HEK293 (cell line): ENCODE results near the gene ASF1A.

ENCODE experiments used
- CTCF ChIA-PET: fragments of 350-600 bp; formaldehyde crosslinking; extraction: SDS; loops from one replicate; lab custom pipeline; 2021; ENCODE audit warnings: antibody characterized with exemption; lab: Yijun Ruan, JAX
- POLR2A ChIA-PET: fragments of 300-600 bp; formaldehyde crosslinking; extraction: SDS; loops from one replicate; lab custom pipeline; 2020; ENCODE audit warnings: antibody characterized with exemption, inconsistent platforms; lab: Yijun Ruan, JAX
- H3K27ac ChIP-seq: fragments of 200-500 bp; sonication (Bioruptor generic); 2 replicates; pipeline ENCODE4 v1.5.1; 2014; ENCODE audit warnings: low read depth, low read length, control low read depth, inconsistent platforms; ENCODE audit errors: extremely low read depth
- H3K36me3 ChIP-seq, 2 experiments: fragments of 200-500 bp in 1 of 2; sonication (Bioruptor generic) in 1 of 2; 1 replicate in 1 of 2; 2 replicates in 1 of 2; pipeline ENCODE4 v1.5.1; 2014 to 2017; ENCODE audit warnings: inconsistent platforms in 2 of 2, low read length in 2 of 2; ENCODE audit not compliant: control insufficient read depth in 2 of 2, insufficient read depth in 1 of 2
- H3K4me1 ChIP-seq: fragments of 200-500 bp; sonication (Bioruptor generic); 2 replicates; pipeline ENCODE4 v1.5.1; 2014; ENCODE audit warnings: mild to moderate bottlenecking, low read length, inconsistent platforms; ENCODE audit not compliant: control insufficient read depth, insufficient read depth
- H3K4me3 ChIP-seq: 2 replicates; pipeline ENCODE4 v1.5.1; 2011; ENCODE audit warnings: low read depth, mild to moderate bottlenecking, control low read depth, low read length, moderate library complexity
- H3K9me3 ChIP-seq: fragments of 200-500 bp; sonication (Bioruptor generic); 2 replicates; pipeline ENCODE4 v1.5.1; 2014; ENCODE audit warnings: low read depth, low read length, inconsistent platforms; ENCODE audit not compliant: control insufficient read depth, insufficient read depth
- EGR2 ChIP-seq: fragments of 450-650 bp; formaldehyde crosslinking; IDR thresholded peaks from 2 replicates; pipeline ENCODE4 v1.5.1; 2016; ENCODE audit warnings: low read depth, missing biosample characterization, missing genetic modification characterization
- GLIS1 ChIP-seq: fragments of 450-650 bp; formaldehyde crosslinking; IDR thresholded peaks from 2 replicates; pipeline ENCODE4 v1.5.1; 2016; ENCODE audit warnings: missing biosample characterization, missing genetic modification characterization
- HOXA7 ChIP-seq: sonication (generic); formaldehyde crosslinking; IDR thresholded peaks from 2 replicates; pipeline ENCODE4 v1.8.1; 2022; ENCODE audit warnings: missing genetic modification reagents, borderline replicate concordance
- KLF10 ChIP-seq: fragments of 450-650 bp; IDR thresholded peaks from 2 replicates; pipeline ENCODE4 v1.5.1; 2018; ENCODE audit warnings: missing biosample characterization, mild to moderate bottlenecking, missing genetic modification characterization
- RBAK ChIP-seq: fragments of 450-650 bp; formaldehyde crosslinking; IDR thresholded peaks from 2 replicates; pipeline ENCODE4 v1.5.1; 2016; ENCODE audit warnings: missing biosample characterization, missing genetic modification characterization
- SP3 ChIP-seq: fragments of 450-650 bp; formaldehyde crosslinking; IDR thresholded peaks from 2 replicates; pipeline ENCODE4 v1.5.1; 2016; ENCODE audit warnings: missing biosample characterization, missing genetic modification characterization
- SP7 ChIP-seq: fragments of 450-650 bp; formaldehyde crosslinking; IDR thresholded peaks from 2 replicates; pipeline ENCODE4 v1.5.1; 2016; ENCODE audit warnings: missing biosample characterization, missing genetic modification characterization
- TRIM28 ChIP-seq: IDR thresholded peaks from 2 replicates; pipeline ENCODE4 v1.6.1; 2011; ENCODE audit warnings: low read length, control low read depth, borderline replicate concordance
- TSHZ1 ChIP-seq: fragments of 450-650 bp; formaldehyde crosslinking; IDR thresholded peaks from 2 replicates; pipeline ENCODE4 v1.5.1; 2016; ENCODE audit warnings: missing biosample characterization, missing genetic modification characterization, borderline replicate concordance
- ZBTB17 ChIP-seq: fragments of 450-650 bp; formaldehyde crosslinking; IDR thresholded peaks from 2 replicates; pipeline ENCODE4 v1.5.1; 2016; ENCODE audit warnings: missing biosample characterization, missing genetic modification characterization
- ZBTB6 ChIP-seq: fragments of 450-650 bp; formaldehyde crosslinking; IDR thresholded peaks from 2 replicates; pipeline ENCODE4 v1.5.1; 2017; ENCODE audit warnings: missing biosample characterization, missing genetic modification characterization
- ZNF174 ChIP-seq: fragments of 450-650 bp; formaldehyde crosslinking; IDR thresholded peaks from 2 replicates; pipeline ENCODE4 v1.5.0; 2017; ENCODE audit warnings: missing biosample characterization, mild to moderate bottlenecking, missing genetic modification characterization
- ZNF211 ChIP-seq: fragments of 450-650 bp; formaldehyde crosslinking; IDR thresholded peaks from 2 replicates; pipeline ENCODE4 v1.5.1; 2016; ENCODE audit warnings: low read depth, missing biosample characterization, missing genetic modification characterization
- ZNF335 ChIP-seq: fragments of 450-650 bp; formaldehyde crosslinking; conservative IDR thresholded peaks from 2 replicates; pipeline ENCODE4 v1.5.1; 2016; ENCODE audit warnings: missing biosample characterization, missing genetic modification characterization
- ZNF354C ChIP-seq: fragments of 450-650 bp; formaldehyde crosslinking; IDR thresholded peaks from 2 replicates; pipeline ENCODE4 v1.5.1; 2016; ENCODE audit warnings: missing biosample characterization, missing genetic modification characterization, low read depth, borderline replicate concordance
- ZNF426 ChIP-seq: fragments of 450-650 bp; formaldehyde crosslinking; IDR thresholded peaks from 2 replicates; pipeline ENCODE4 v1.5.1; 2017; ENCODE audit warnings: missing biosample characterization, missing genetic modification characterization, mild to moderate bottlenecking, inconsistent platforms, moderate library complexity
- ZNF473 ChIP-seq: fragments of 450-650 bp; formaldehyde crosslinking; IDR thresholded peaks from 2 replicates; pipeline ENCODE4 v1.5.1; 2017; ENCODE audit warnings: missing biosample characterization, missing genetic modification characterization
- ZNF777 ChIP-seq: fragments of 450-650 bp; formaldehyde crosslinking; IDR thresholded peaks from 2 replicates; pipeline ENCODE4 v1.5.1; 2017; ENCODE audit warnings: missing biosample characterization, missing genetic modification characterization, borderline replicate concordance
- TF ChIP-seq, protein P1 (sequence below): sonication (generic); formaldehyde crosslinking; IDR thresholded peaks from 2 replicates; pipeline ENCODE4 v1.8.1; 2022; ENCODE audit warnings: mild to moderate bottlenecking, moderate library complexity, missing genetic modification reagents
- TF ChIP-seq, protein P2 (sequence below): fragments of 450-650 bp; formaldehyde crosslinking; IDR thresholded peaks from 2 replicates; pipeline ENCODE4 v1.5.1; 2016; ENCODE audit warnings: missing biosample characterization, missing genetic modification characterization

The ASF1A gene

GRCh38 chr6:118895261-118895560, 1.3 kb downstream of the ASF1A start:
- Histone ChIP-seq H3K4me1 (0 out of 2 replicates have a peak, but pooled peaks cover 2% of the 10 kb centered on the region), H3K36me3 (peaks cover 0 to 16% of the 10 kb centered on the region in 2 experiments; a peak in 1 of 3 replicates), H3K9me3 (no peaks in the 10 kb centered on the region), H3K27ac (peak overlapping the region; percentile 94), H3K4me3 (peak overlapping the region; percentile 94)
- ChIA-PET CTCF (interaction anchor here (0.7 to 3.2 kb wide), 6 partner anchors 8 to 215 kb away, joined by 3 to 17 read pairs (median 3); no protein-coding TSS in a partner anchor), POLR2A (interaction anchor here (1.1 to 3.6 kb wide), 3 partner anchors 9 to 204 kb away, joined by 3 to 21 read pairs (median 3); partner anchors contain the start of gene MCM9)
- TF ChIP-seq, protein P1, sequence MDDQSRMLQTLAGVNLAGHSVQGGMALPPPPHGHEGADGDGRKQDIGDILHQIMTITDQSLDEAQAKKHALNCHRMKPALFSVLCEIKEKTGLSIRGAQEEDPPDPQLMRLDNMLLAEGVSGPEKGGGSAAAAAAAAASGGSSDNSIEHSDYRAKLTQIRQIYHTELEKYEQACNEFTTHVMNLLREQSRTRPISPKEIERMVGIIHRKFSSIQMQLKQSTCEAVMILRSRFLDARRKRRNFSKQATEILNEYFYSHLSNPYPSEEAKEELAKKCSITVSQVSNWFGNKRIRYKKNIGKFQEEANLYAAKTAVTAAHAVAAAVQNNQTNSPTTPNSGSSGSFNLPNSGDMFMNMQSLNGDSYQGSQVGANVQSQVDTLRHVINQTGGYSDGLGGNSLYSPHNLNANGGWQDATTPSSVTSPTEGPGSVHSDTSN (CRISPR knock-in tag): no peak
- peak; percentile 30; the same call in 1 of the 2 replicates for TF ChIP-seq ZNF335

DNA sequence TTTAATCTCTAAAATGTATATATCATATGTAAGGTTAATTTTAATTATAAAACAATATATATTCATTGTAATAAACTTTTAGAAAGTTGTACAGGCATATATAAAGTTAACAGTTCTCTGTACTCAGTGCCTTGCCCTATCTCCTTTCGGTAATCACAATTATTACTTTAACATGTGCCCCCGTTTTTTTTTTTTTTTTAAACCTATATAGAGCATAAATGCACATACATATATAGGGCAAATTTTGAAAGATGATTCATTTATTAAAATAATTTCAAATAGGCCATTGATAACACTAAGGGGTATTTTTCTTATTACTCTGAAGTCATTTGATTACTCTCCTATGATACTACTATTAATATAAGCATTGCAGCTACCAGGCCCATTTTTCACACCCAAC, 1.9 kb downstream of the ASF1A start:
- Histone ChIP-seq H3K9me3 (no peaks in the 10 kb centered on the region), H3K4me3 (peak overlapping the region; percentile 94), H3K4me1 (0 out of 2 replicates have a peak, but pooled peaks cover 2% of the 10 kb centered on the region), H3K27ac (no peak overlapping the region), H3K36me3 (peaks cover 0 to 22% of the 10 kb centered on the region in 2 experiments; a peak in 1 of 3 replicates)
- TF ChIP-seq ZNF335 (0 out of 2 replicates have a peak, but pooled peaks have one; percentile 40), ZBTB17 (tag by site-specific recombination) (0 out of 2 replicates have a peak, but pooled peaks have one; percentile 7), ZBTB6 (tag by site-specific recombination) (no peak)
- ChIA-PET POLR2A (interaction anchor here (3.6 kb wide), 1 partner anchor 39 kb away, joined by 21 read pairs; the partner anchor contains the start of gene MCM9), CTCF (interaction anchor here (0.6 to 3.2 kb wide), 11 partner anchors 8 to 214 kb away, joined by 3 to 17 read pairs (median 5); partner anchors contain the start of gene MCM9)

GRCh38 chr6:118896339-118897136, 2.6 kb downstream of the ASF1A start:
- Histone ChIP-seq H3K4me3 (peak overlapping the region; percentile 94), H3K27ac (no peak overlapping the region), H3K4me1 (0 out of 2 replicates have a peak, but pooled peaks cover 2% of the 10 kb centered on the region), H3K36me3 (peaks cover under 1 to 28% of the 10 kb centered on the region in 2 experiments; a peak in 1 of 3 replicates), H3K9me3 (no peaks in the 10 kb centered on the region)
- POLR2A ChIA-PET: interaction anchor here (3.6 kb wide), 1 partner anchor 38 kb away, joined by 21 read pairs; the partner anchor contains the start of gene MCM9
- CTCF ChIA-PET: interaction anchor here (0.6 to 3.2 kb wide), 14 partner anchors 10 to 1060 kb away, joined by 3 to 17 read pairs (median 5); partner anchors contain the start of gene MCM9
- TF ChIP-seq GLIS1 (tag by site-specific recombination): no peak
- TF ChIP-seq TRIM28: peak; percentile 43; the same call in 1 of the 2 replicates
- TF ChIP-seq TSHZ1 (tag by site-specific recombination): no peak
- no peak for TF ChIP-seq ZNF174 (tag by site-specific recombination)
- TF ChIP-seq EGR2: no peak
- TF ChIP-seq ZNF777 (tag by site-specific recombination): no peak
- TF ChIP-seq, protein P2, sequence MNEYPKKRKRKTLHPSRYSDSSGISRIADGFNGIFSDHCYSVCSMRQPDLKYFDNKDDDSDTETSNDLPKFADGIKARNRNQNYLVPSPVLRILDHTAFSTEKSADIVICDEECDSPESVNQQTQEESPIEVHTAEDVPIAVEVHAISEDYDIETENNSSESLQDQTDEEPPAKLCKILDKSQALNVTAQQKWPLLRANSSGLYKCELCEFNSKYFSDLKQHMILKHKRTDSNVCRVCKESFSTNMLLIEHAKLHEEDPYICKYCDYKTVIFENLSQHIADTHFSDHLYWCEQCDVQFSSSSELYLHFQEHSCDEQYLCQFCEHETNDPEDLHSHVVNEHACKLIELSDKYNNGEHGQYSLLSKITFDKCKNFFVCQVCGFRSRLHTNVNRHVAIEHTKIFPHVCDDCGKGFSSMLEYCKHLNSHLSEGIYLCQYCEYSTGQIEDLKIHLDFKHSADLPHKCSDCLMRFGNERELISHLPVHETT (tag by site-specific recombination): 0 out of 2 replicates have a peak, but pooled peaks have one; percentile 41
- 0 out of 2 replicates have a peak, but pooled peaks have one; percentile 19 for TF ChIP-seq ZNF211 (tag by site-specific recombination)
- no peak for TF ChIP-seq RBAK
- TF ChIP-seq ZNF354C: no peak
- peak; percentile 28; the same call in 1 of the 2 replicates for TF ChIP-seq SP7 (tag by site-specific recombination)
- TF ChIP-seq KLF10 (tag by site-specific recombination): 0 out of 2 replicates have a peak, but pooled peaks have one; percentile 22
- TF ChIP-seq HOXA7 (CRISPR knock-in tag): no peak
- TF ChIP-seq ZNF473: no peak
- no peak for TF ChIP-seq ZNF426 (tag by site-specific recombination)
- TF ChIP-seq SP3: no peak
